Measurements from ENCODE around the gene RALGPS2.

GRCh38 chr1:178942285-178943198, 217.5 kb downstream of the RALGPS2 start:
- no peak for TF ChIP-seq CTCF (IDR thresholded peaks at IDR 0.05; ENCODE audit: insufficient read depth, low read length, poor library complexity, severe bottlenecking)
- TF ChIP-seq EZH2phosphoT487 (conservative IDR thresholded peaks at IDR 0.05; ENCODE audit: low read length), result no peak

Measured in SU-DHL-6 (cell line).